Suppressor macrophage (primary cell): Measurements from ENCODE around the gene TPTE2.
"Not testable (repeated sequence)": the region's sequence is repeated elsewhere in the genome, so short reads cannot be mapped to it uniquely, and the experiment has no call there.

ENCODE experiments used
- DNase-seq, 4 experiments: peaks; one replicate each; pipeline ENCODE4 v3.0.0-alpha.2; 2020 to 2022
- total RNA-seq, 17 experiments: gene quantifications; one replicate each; lab custom pipeline; 2026; ENCODE audit warnings: mixed read lengths in 6 of 17, inconsistent platforms in 3 of 17; lab: John Stamatoyannopoulos, UW

TPTE2 gene
- 0 to 2.2 (median 0) reads per million in 17 experiments for total RNA-seq

GRCh38 chr13:19561127-19561582 lies at the start of gene TPTE2:
Gene TPTE2, minus strand, starts transcription at chr13:19561532. Its CDS starts 58,298 bp downstream, at chr13:19503234.
- DNase-seq, result not testable (repeated sequence)

- DNase-seq, result no peak
These were observed 46.3 kb upstream of the TPTE2 start for GRCh38 chr13:19607523-19608078.

GRCh38 chr13:19606737-19607136 lies 45.4 kb upstream of the TPTE2 start:
- DNase-seq, result no peak

- DNase-seq, result no peak
These were observed 44.8 kb upstream of the TPTE2 start for GRCh38 chr13:19606152-19606551.

GRCh38 chr13:19605161-19605955 lies 44.0 kb upstream of the TPTE2 start:
- DNase-seq, result no peak

- DNase-seq, result no peak
These were observed 43.0 kb upstream of the TPTE2 start for GRCh38 chr13:19604306-19604705.

- DNase-seq, result peak in 3 of 4 experiments; percentile 18 to 50 (median 38)
These were observed 40.7 kb upstream of the TPTE2 start for GRCh38 chr13:19601749-19602725.

GRCh38 chr13:19597523-19597922 lies 36.2 kb upstream of the TPTE2 start:
- peak; percentile 9 to 39 (median 21) for DNase-seq

GRCh38 chr13:19596960-19597361 lies 35.6 kb upstream of the TPTE2 start:
- DNase-seq, result peak in 2 of 4 experiments; percentile 25 to 29

GRCh38 chr13:19596086-19596485 lies 34.8 kb upstream of the TPTE2 start:
- no peak for DNase-seq

- peak in 2 of 4 experiments; percentile 8 to 12 for DNase-seq
These were observed 31.4 kb upstream of the TPTE2 start for GRCh38 chr13:19592657-19593180.

- peak; percentile 21 to 59 (median 36) for DNase-seq
These were observed 30.5 kb upstream of the TPTE2 start for GRCh38 chr13:19591864-19592263.

GRCh38 chr13:19590423-19590822 lies 29.1 kb upstream of the TPTE2 start:
- no peak for DNase-seq

- DNase-seq, result no peak
These were observed 28.0 kb upstream of the TPTE2 start for GRCh38 chr13:19589312-19589711.

- DNase-seq, result peak in 2 of 4 experiments; percentile 23 to 28
These were observed 26.4 kb upstream of the TPTE2 start for GRCh38 chr13:19587635-19588300.

GRCh38 chr13:19586904-19587634 lies 25.7 kb upstream of the TPTE2 start:
- DNase-seq, result peak; percentile 59 to 78 (median 76)

GRCh38 chr13:19581675-19582074 lies 20.3 kb upstream of the TPTE2 start:
- DNase-seq, result no peak

GRCh38 chr13:19575230-19575629 lies 13.9 kb upstream of the TPTE2 start:
- no peak for DNase-seq

- DNase-seq, result no peak
These were observed 11.9 kb upstream of the TPTE2 start for GRCh38 chr13:19573120-19573716.

GRCh38 chr13:19572280-19572679 lies 10.9 kb upstream of the TPTE2 start:
- no peak for DNase-seq
